ENCODE data around the gene MST1R.

Gene MST1R

DNA sequence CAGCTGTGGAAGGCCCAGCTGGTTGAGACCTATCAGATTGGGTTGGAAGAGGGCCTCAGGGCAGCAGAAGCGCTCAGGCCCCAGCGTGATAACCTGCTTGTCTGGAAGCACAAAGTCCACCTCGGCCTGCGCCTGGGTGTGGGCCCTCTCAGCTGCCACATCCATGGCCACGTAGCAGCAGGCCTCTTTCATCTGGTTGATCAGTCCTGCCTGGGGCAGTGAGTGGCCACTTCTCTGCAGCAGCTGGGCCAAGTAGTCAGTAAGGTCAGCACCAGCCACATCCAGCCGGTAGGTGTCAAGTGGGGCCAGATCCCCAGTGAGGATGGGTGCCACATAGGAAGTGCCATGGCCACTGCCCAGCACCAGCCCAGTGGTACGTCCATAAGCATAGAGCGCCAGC is 30.1 kb downstream of the MST1R start:
- no peak for DNase-seq

DNA sequence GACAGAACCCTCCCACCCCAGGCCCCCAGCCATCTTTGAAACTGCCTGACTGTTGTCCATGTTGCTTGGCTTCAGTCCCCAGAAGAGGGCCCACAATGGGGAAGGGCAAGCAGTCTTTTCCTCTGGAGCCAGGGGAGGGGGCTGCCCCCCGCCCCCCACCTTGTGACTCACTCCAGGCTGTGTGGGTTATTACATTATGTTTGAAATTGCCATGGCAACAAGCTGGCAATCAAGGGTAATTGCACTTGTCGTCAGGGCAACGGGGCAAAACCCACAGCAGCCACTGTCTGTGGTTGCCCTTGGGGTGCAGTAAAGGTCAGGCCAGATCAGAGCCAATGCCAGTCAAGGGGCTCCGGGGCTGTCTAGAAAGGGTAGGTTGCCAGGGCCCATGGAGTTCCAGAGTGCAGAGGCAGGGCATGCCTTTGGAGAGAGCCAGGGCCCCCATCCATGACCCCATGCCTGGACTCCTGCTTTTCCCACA is 30.8 kb downstream of the MST1R start:
- no peak for DNase-seq

DNA sequence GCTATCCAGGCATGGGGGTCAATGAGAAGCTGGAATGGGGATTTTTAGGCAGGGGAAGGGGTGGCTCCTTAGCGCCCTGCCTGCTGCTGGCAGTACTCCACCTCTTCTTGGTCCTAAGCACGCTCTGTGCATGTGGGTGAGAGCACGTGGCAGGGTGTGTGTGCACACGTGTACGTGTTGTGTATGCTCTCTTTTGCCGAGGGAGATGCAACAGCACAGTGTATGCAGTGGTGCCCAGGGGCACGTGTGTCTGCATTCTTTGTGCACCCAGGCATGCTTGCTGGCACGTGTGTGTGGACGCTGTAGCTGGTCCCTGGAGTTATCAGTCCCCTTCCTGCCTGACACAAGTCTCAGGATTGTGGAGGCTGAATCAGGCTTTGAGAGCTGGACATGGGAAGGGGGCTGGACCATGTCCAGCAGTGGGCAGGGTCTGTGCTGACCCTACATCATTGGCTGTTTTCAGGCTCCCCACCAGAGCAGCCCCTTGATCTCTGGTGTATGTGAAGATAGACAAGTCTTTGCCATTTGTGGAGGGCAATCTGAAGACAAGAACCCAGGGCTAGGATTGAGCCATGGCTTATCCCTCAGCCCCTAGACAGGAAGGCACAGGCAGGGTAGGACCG is 32.0 kb downstream of the MST1R start:
- no peak for DNase-seq

DNA sequence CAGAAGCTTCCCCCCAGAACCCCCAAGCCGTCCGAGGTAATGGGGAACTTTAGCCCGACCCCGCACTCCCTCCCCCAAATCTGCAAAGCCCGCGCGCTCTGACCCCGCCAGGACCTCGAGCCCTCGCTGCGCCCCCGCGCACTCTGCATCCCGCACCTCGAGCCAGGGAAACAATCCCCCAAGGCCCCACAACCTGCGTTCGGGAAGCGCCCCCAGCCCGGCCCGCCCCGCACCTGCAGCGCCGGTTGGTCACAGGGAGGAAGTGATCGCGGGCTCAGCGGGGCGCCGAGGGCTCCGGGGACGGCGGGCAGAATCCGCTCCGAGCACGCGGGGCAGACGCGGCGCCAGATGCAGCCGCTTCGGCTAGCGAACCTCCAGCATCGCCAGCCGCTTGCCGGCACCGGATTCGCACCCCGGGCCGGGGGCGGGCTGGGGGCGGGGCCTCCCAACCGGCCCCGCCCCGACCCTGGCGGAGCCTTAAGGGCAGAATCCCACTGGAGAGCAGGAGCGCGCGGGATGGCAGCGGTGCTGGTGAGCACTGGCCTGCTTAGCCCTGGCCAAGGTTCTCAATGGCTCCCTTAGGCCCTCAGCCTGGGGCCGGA is 34.0 kb downstream of the MST1R start, which contains the start of gene CAMKV:
Gene CAMKV (minus strand): TSS at position 382 of the 602 bp plus-strand sequence. CDS start 7,518 bp downstream, outside the sequence.
- DNase-seq, result peak in 1 of 2 experiments; percentile 63

DNA sequence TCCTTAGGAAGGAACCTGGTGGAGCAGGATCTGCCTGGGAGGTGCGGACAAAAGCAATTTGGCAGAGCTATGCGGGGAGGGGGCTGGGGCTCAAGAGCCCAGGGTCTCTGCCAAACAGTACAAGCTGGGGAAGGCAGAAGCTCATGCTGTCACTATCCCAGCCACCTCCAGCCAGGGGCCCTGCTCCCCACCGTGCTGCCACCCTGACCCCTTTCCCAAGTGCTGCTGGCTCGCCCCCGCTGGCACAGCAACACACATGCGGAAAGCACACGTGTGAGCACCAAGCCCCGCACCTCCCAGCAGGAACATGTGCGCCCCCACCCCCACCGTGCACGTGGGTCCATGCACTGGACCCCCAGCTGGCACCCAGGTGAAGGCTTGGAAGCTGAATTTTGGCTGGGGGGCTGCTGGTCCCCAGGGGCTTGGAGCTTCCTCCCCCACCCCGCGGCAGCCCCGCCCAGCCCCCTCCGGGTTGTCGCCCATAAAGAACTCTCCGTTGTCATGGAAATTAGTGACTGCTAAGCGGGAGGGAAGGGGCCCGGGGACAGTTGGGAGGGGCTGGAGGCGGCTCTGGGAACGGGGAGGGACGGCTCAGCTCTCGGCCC is 34.7 kb downstream of the MST1R start:
- DNase-seq, result peak in 1 of 2 experiments; percentile 32

DNA sequence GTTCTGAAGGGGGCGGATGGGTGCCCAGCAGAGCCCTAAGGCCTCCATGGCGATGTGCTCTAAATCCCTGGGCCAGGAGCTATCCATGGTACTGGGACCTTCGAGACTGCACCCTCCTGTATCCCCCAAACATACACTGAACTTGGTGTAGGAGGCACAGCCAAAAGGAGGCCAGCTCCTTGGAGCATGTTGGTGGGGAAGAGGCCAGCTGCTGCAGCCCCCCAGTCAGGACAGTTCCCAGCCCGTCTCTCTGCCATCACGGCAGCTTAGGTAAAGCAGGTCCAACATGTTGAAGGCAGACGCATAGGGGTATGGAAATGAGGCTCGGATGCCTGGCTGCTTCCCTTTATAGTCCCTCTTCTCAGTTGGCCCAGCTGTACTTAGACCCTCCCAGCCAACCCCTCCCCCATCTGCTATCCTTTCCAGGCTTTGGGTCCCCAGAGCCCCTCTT is 35.8 kb downstream of the MST1R start:
- peak; percentile 30 to 78 for DNase-seq

DNA sequence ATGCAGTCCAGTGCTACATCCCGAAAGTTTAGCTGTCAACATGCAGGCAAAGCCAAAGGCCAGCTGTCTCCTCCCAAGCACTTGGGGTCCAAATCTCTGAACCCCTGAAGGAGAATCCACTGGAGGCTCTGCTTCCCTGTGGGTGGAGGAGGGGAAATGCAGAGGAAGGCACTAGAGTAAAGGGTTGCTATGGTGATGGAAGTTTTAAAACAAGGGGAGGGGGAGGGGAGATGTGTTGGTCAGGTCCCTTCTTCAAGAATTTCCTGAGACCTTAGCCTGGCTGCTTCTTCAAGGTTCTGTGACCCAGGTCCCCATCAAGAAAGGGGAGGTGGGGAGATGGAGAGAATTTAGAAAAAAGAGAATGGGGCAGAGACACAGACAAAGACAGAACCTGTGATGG is 36.3 kb downstream of the MST1R start:
- DNase-seq, result no peak

DNA sequence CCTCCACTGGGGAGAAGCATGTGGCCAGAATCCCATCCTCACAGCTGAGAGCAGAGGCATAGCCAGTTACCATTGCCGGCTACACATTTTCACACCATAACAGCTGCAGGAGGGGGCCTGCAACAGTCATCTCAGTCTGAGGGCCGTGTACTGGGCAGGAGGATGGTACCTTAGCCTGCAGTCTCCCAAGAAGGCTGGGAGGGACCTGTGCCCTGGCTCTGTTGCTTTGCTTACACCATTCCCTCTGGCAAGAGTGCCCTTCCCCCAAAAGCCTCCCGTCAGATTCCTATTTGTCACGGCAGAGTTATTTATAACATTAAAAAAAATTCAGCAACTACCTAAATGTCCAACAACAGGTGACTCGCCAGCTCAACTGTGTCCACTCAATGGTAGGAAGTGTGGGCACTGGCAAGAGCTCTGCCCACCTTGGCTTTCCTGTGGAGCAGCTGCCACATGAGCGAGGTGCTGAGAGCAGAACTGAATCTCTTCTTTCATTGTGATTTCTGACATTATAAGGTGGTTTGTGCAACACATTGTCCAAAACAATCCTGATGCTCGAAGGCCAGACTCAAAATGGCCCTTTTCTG is 38.4 kb downstream of the MST1R start:
- no peak for DNase-seq

DNA sequence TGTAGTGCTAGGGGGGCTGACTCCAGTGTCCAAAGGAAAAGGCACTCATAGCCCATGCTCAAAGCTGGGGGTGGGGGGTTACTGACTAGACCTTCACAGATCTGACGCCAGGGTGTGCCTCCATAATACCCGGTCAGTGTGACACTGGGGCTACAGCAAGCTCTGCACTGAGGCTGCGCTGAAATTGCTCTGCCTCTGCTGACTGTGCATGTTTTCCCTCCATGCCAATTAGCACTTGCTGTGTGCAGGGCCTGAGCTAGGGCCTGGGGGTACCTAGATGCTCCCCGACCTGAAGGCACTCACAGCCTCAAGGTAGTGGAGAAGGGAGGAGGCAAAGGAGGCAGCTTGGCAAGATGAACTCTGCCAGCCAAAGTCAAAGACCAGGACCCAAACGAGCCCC is 39.2 kb downstream of the MST1R start:
- DNase-seq, result no peak

DNA sequence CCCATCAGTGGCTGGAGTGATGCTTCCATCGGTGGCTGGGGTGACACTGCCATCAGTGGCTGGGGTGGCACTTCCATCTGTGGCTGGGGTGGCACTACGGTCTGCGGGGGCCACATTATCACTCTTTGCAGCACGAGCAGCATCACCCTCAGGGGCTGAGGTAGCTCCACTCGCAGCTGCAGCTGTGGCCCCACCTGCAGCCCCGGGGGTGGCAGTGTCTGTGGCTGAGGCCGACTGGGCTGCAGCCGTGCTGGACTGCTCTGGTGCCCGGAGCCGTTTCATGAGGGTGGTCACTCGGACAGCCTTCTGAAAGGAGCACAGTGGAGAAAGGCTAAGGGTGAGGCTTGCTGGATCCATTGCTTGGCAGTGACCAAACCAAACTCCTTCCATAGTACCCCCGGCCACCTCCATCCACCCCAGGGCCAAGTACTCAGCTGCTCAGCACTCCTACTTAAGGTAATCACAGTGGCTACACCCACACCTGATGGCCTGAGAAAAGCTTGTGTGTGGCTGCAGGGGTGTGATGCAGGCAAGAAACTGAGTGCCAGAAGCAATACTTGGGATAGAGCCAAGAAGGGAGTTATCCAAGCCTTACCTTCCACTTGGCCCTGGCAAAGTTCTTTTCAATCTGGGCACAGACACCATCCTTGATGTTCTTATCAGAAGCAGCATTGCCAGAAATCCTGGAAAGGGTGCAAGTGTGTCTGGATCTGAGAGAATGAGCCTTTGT is 43.9 kb downstream of the MST1R start:
- no peak for DNase-seq

DNA sequence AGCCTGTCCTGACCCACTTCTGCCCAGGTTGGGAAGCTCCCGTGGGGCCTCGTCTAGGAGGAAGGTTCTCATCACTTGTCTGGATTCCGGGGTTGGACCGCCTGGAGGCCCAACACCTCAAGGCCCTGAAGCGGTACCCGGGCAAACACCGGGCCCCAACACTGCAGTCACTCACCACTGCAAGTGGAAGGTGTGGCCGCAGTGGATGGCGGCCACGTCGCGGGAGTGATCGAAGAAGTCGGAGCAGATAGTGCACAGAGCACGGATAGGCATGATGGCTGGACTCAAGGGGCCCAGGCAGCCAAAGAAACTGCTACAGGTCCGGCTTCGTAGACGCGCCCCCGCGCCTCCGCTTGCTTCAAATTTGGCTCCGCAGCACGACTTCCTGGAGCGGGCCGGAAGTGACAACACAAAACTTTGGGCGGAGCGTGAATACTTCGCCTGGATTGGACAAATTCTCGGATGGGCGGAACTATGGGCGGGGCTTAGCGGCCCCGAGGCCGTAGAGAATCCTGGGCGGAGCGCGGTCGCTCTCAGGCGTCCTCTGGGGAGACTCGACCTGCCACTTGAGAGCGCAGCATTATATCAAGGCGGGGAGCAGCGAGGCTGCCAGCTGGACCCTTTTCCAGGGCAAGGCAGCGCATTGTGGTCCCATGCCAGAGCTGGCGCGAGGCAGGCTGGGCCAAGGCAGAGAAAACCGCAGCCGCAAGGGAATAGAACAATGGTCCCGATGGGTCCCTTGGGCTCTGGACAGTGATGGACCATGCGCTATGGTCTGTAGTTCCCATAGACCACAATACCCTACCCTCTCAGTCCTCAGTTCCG is 47.3 kb downstream of the MST1R start, which contains the start of gene TRAIP:
Gene TRAIP (minus strand): TSS at position 384 of the 825 bp plus-strand sequence. CDS start 111 bp downstream, at position 273.
- peak; percentile 76 to 95 for DNase-seq

DNA sequence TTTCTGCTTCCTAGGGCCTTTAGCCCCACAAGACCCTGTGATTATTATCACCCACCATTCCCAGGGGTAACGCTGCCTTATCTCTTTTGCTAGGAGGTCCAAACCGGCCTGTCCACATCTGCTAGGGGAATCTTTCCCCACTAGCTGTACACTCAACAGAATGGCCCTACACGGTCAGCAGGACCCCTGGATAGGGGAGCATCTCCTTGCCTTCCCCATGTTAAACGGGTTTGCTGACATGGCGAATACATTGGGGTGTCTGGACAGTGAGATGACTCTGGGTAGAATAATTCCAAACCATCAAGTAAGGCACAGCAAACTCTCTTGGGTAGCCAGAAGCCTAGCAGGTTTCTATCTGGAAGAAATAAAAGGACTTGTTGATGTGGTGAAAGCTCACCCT is 48.0 kb downstream of the MST1R start:
- no peak for DNase-seq

DNA sequence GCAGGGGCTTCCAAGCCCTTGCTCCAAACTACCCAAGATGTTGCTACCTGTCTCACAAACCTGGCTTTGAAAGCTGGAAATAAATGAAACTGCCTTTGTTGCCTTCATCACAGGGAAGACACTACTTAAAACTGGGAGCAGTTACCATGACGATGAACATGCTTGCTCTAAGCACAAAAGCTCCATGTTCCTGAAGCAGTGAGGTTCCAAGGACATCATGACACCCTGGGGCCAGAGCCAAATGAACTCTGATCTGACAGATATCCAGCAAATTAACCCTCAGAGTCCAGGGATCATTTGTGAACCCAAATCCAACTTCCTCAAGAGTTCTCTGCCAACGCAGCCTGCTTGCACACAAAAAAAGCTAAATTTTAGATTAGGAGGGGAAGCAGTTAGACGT is 58.0 kb downstream of the MST1R start:
- DNase-seq, result no peak

DNA sequence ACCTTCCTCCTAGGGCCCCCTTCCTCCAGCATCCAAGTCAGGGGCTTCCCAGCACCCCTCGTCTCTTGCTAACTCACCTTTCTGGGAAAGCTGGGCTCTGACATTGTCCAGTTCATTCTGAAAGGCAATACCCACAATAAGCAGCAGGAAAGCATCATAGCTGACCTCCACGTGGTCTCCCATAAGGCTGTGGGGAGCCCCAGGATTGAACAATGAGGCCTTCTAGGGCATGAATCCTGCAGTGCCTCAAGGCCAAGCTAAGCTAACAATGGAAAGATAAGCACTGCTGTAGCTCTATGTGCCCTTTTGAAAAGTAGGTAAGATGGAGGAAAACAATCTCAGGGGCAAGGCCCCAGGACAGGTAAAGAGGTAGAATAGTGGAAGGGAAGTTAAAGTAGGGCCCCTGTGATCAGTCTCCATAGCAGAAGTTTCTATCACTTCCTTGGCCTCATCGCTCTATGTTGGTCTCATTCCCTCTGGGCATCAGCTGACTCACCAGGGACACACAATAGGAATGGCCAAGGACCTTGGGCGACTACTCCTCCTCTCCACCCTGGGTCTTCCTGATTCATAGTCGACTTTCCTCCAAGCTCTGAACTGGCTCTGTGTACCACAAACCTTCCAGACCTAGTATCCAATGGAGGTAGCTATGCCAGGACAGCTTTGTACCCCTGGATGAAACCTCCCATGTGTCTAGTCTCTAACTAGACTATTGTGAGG is 59.0 kb downstream of the MST1R start:
- no peak for DNase-seq

DNA sequence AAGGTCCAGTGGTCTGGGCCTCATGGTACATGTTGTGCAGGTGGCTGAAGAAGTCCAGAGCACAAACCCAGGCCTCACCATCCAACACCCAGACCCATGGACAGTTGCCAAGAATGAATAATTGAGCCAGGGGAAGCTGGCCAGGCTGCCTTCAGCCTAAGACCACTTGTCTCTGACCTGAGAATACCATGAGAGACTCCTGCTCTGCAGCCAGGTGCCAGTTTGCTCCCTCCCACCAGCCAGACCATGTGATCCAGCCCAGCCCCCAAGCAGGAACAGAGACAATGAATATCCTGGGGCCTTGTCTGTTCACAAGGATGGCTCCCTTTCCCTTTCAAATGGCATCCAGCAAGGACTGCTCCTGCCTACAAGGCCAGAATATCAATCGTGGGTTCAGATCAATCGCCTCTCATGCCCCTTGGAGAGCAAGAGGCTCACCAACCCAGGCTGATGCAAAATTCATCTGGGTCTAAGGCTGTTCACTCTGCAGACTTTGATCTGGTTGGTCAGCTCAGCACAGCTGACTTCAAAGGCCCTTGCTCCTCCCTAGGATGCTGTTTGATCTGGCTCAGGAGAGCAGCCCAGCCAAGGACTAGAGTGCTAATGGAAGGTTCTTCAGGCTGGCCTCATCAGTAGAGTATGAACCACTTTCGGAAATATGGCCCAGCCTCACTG is 60.7 kb downstream of the MST1R start:
- DNase-seq, result no peak

DNA sequence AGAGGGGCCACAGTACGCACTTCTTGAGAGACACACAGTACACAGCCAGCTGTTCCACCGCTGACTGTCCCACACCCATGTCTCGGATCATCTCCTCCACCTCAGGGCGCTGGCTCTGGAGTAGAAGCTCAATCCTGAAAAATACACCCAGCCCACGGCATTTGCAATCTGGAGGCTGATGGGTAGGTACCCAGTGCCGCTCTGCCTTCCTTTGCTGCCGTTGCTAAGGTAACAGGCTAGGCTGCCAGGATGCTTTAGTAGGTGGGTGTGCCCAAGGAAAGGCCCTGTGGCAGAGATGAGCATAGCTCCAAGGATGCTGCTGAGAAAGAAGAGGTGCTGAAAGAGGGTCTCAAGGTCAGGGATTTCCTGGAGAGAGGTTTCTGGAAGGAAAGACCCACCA is 61.9 kb downstream of the MST1R start:
- DNase-seq, result no peak

DNA sequence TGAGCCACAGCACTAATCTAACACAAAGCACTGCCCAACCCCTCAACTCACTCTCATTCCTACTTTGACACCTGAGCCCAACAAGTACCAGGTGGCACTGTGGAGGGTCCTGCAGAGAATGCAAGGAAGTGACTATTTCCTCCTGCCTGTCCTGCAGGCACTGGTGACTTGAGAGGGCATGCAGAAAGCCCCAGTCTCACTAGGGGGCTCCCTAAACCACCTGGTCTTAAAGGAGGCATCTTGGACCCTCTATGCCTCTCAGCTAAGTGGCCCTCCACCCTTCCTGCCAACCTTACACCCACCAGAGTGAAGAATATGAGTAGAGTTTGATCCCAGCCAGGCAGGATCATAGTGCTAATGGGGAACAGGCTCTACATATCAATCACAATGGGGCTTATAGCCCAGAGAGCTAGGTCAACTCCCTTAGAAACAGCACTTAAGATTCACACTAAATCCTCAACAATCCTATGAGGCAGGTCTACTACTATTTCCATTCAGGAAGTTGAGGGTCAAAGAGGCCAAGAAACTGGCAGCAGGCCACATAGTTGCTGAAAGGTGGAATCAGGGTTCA is 62.5 kb downstream of the MST1R start:
- DNase-seq, result peak in 1 of 2 experiments; percentile 23

DNA sequence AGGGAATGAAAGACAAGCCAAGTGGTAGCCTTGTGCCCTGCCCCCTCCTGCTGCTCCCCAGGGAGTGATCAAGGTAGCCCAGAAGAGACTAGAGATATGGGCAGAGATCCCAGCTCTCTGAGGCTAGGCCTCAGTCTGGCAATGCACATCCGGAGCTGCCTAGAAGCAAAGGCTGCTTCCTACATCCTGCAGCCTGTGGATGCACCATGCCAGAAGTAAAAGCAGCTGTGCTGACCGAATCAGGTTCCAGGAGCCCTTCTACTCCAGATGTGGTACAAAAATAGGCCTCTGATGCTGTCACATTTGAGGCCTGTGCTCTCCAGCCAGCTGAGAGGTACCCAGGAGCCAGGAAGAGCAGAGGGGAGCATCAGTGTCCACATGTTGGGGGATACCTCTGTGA is 63.3 kb downstream of the MST1R start:
- no peak for DNase-seq

DNA sequence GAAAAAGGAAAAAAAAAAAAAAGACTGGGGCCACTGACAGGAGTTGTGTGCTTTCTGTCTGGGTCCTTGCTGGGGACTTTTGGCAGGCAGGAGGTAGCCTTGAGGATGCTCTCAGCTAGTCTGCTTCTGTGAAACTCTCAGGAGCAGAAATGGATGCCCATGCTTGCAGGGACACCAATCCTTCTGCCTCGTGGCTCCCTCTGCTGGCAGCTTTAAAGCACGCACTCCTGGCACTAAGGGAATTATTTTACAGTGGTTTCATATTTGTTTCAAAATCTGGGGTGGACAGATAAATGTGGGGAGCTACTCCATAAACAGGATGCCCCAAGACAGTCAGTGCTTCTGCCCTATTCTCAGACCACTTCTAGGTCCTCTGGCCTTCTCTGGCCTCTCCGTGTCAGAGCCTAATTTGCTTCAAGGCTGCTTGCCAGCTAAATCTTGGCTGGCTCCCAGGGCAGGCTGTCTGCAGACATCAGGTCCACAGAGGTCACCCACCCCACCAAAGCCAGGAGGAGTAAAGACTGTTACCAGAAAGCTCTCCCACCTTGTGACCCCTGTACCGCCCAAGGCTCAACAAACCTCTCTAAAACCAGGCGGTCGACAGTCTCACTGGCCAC is 64.4 kb downstream of the MST1R start:
- peak in 1 of 2 experiments; percentile 75 for DNase-seq

All from NCI-H526 (cell line).